Psoas muscle (tissue), 8 donors: ENCODE data around the gene FBXL5. TPM values are rescaled to one million over a fixed set of nuclear protein-coding genes. Genes with fewer than 3 reads are reported as not detected.

Experiments
- ATAC-seq, 4 donors: fragments of 200-7000 bp; cut with Tn5 transposase; one replicate each; pipeline ENCODE4 v1.9.1; 2020; ENCODE audit warnings: moderate library complexity in 3 of 4, mild to moderate bottlenecking in 2 of 4
- DNase-seq, 2 donors: peaks; one replicate each; pipeline ENCODE4 v3.0.0-alpha.2; 2020
- H3K27ac ChIP-seq: fragments of 200-600 bp; one replicate; pipeline ENCODE4 v1.8.0; 2022
- H3K27me3 ChIP-seq, 3 donors: fragments of 200-600 bp in 1 of 3; one replicate each; pipeline versions ENCODE4 v1.6.1 to v1.8.0; 2013 to 2022; ENCODE audit warnings: low read length in 2 of 3, mild to moderate bottlenecking in 2 of 3, moderate library complexity in 1 of 3; ENCODE audit not compliant: insufficient read depth in 3 of 3
- H3K36me3 ChIP-seq, 2 donors: fragments of 200-600 bp in 1 of 2; one replicate each; pipeline versions ENCODE4 v1.6.1 to v1.8.0; 2013 to 2022; ENCODE audit warnings: low read depth in 1 of 2, mild to moderate bottlenecking in 1 of 2, moderate library complexity in 1 of 2; ENCODE audit not compliant: insufficient read depth in 1 of 2
- H3K4me1 ChIP-seq: fragments of 200-600 bp; one replicate; pipeline ENCODE4 v1.8.0; 2022
- H3K4me3 ChIP-seq: fragments of 200-600 bp; one replicate; pipeline ENCODE4 v1.8.0; 2022; ENCODE audit warnings: mild to moderate bottlenecking
- H3K9me3 ChIP-seq: fragments of 200-600 bp; one replicate; pipeline ENCODE4 v1.8.0; 2022
- WGBS, 3 donors: extraction: QIAGEN DNeasy Blood & Tissue Kit; methylation state at CpG; one replicate each; pipeline versions ENCODE4 v1.1.6 to v1.1.7; 2013; 5-methylcytosine and 5-hydroxymethylcytosine counted together
- intact Hi-C, 2 donors: fragments of 100-400 bp; cut with DNase I; formaldehyde crosslinking; loops; one replicate each; pipeline versions ENCODE4 v1.11.0 to v1.14.2; 2022
- polyA plus RNA-seq, 3 donors: library from polyadenylated mRNA; stranded (reverse); fragments of 200-250 nt; gene quantifications; one replicate each; pipeline ENCODE4 v1.2.3, GENCODE V29; 2013
- total RNA-seq, 4 donors: library from RNA; stranded (reverse); fragmentation: NEBNext Ultra II Directional in 2 of 4; extraction: Animal tissue kit (Norgen Biotek cat#: 25700) in 2 of 4; gene quantifications; one replicate each; pipeline versions ENCODE4 v1.2.1 to v1.2.4, GENCODE V29; 2021 to 2023
- TF ChIP-seq, protein P1 (sequence below): fragments of 200-600 bp; IDR thresholded peaks from one replicate; pipeline ENCODE4 v1.8.0; 2022; ENCODE audit warnings: antibody characterized with exemption
- donor health status: healthy with polysubstance abuse.
- donor health status: DM: no; HTN: no; CAD: no; lungs with moderate emphysema.
- donor health status: Bipolar disorder and iron deficiency.
- donor health status: healthy.
- donor health status: DM: yes; HTN: yes; CAD: no.
- donor health status: DM: no; HTN: no; CAD: no.
- donor health status: DM: no; HTN: no; CAD: no.
- donor health status: DM: yes; HTN: yes; CAD: no.

Gene FBXL5
- total and polyA plus RNA-seq, 7 donors: 46.1 to 91.2 (median 56.8) TPM

GRCh38 chr4:15674926-15675325 lies 19.8 kb upstream of the FBXL5 start:
- H3K4me1 ChIP-seq: no peaks in the 10 kb centered on the region
- H3K27me3 ChIP-seq: no peaks in the 10 kb centered on the region
- no peak for DNase-seq
- TF ChIP-seq, protein P1, sequence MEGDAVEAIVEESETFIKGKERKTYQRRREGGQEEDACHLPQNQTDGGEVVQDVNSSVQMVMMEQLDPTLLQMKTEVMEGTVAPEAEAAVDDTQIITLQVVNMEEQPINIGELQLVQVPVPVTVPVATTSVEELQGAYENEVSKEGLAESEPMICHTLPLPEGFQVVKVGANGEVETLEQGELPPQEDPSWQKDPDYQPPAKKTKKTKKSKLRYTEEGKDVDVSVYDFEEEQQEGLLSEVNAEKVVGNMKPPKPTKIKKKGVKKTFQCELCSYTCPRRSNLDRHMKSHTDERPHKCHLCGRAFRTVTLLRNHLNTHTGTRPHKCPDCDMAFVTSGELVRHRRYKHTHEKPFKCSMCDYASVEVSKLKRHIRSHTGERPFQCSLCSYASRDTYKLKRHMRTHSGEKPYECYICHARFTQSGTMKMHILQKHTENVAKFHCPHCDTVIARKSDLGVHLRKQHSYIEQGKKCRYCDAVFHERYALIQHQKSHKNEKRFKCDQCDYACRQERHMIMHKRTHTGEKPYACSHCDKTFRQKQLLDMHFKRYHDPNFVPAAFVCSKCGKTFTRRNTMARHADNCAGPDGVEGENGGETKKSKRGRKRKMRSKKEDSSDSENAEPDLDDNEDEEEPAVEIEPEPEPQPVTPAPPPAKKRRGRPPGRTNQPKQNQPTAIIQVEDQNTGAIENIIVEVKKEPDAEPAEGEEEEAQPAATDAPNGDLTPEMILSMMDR: no peak
- WGBS, 3 donors: 94 to 96% (median 94%) methylated on average over 4 of the region's 4 CpGs
- ATAC-seq: no peak
- H3K36me3 ChIP-seq: no peaks in the 10 kb centered on the region
- intact Hi-C loops: no loop called here
- no peaks in the 10 kb centered on the region for H3K9me3 ChIP-seq
- H3K4me3 ChIP-seq: no peak overlapping the region
- no peak overlapping the region for H3K27ac ChIP-seq

DNA sequence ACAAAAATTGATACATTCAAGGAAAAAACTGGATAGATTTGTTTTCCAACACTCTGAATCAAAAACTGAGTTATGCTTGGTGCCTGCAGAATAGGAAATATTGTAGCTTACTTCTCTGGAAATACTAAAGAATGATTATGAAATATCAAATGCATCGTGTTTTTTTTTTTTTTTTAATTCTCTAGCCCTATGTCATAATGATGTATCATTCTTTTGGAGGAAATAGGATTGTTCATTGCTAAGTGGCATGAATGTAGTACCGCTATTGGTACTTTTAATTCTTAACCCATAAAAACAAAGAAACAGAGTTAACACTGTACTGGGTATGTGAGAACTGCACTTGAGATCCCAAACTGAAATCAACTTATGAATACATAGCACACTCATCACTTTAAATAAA lies 18.9 kb upstream of the FBXL5 start:
- Histone ChIP-seq H3K27me3 (no peaks in the 10 kb centered on the region), H3K27ac (no peak overlapping the region), H3K36me3 (no peaks in the 10 kb centered on the region), H3K9me3 (no peaks in the 10 kb centered on the region), H3K4me3 (no peak overlapping the region), H3K4me1 (no peaks in the 10 kb centered on the region)
- intact Hi-C loops: no loop called here
- WGBS, 3 donors: 92 to 98% (median 92%) methylated on average over 2 of the region's 2 CpGs
- TF ChIP-seq, protein P1: no peak
- no peak for DNase-seq
- ATAC-seq: no peak

DNA sequence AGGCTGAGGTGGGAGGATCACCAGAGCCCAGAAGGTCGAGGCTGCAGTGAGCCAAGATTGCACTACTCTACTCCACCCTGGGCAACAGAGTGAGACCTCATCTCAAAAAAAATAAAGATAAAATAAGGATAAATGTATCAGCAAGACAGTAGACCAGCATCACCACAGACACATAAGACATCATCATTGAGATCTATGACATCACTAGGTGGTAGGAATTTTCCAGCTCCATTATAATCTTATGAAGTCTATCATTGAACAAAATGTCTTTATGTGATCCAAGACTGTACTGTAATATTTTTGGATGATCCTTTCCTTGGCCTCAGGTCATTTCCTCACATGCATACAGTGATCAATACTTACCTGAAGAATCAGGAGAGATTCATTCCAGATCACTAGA lies 18.2 kb upstream of the FBXL5 start:
- H3K27me3 ChIP-seq: no peaks in the 10 kb centered on the region
- no peak overlapping the region for H3K4me3 ChIP-seq
- ATAC-seq (no peak), DNase-seq (no peak)
- WGBS, 3 donors: 96 to 100% (median 98%) methylated on average over 1 of the region's 1 CpG
- no peaks in the 10 kb centered on the region for H3K4me1 ChIP-seq
- TF ChIP-seq, protein P1: no peak
- H3K9me3 ChIP-seq: no peaks in the 10 kb centered on the region
- intact Hi-C loops: no loop called here
- no peaks in the 10 kb centered on the region for H3K36me3 ChIP-seq
- no peak overlapping the region for H3K27ac ChIP-seq

DNA sequence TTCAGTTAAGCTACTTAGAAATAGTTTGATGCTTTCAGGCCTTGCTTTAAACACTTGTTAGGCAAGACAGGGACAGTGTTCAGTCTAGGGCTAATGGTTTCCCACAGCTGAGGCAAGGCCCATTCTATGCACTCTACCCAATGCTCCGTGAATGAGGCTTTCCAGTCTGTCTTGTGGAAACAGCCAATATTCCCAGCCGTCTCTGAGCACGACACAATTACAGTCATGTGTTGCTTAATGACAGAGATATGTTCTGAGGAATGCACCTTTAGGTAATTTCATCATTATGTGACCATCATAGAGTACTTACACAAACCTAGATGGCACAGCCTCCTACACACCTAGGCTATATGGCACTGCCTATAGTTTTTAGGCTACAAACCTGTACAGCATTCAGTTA lies 16.9 kb upstream of the FBXL5 start:
- TF ChIP-seq, protein P1: no peak
- ATAC-seq: no peak
- Histone ChIP-seq H3K4me1 (no peaks in the 10 kb centered on the region), H3K36me3 (no peaks in the 10 kb centered on the region), H3K9me3 (no peaks in the 10 kb centered on the region), H3K27me3 (no peaks in the 10 kb centered on the region), H3K27ac (no peak overlapping the region), H3K4me3 (no peak overlapping the region)
- 93 to 100% (median 98%) methylated on average over 3 of the region's 3 CpGs for WGBS, 3 donors
- intact Hi-C loops: no loop called here
- no peak for DNase-seq

DNA sequence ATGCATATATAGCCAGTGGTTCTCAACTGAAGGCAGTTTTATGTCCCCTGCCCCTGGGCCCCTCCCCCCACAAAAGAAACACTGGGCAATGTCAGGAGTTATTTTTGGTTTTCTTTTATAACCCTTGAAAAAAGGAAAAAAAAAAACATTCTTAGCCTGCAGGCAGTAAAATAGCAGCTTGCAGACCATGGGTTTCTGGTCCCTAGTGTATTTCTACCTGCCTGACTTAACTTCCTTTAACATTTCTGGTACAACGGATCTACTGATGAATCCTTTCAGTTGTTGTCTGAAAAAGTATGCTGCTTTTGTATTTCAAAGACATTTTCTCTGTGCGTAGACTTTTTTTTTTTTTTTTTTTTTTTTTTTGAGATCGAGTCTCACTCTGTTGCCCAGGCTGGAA lies 15.4 kb upstream of the FBXL5 start:
- Histone ChIP-seq H3K9me3 (no peaks in the 10 kb centered on the region), H3K27ac (no peak overlapping the region), H3K36me3 (no peaks in the 10 kb centered on the region), H3K4me1 (no peaks in the 10 kb centered on the region), H3K27me3 (no peaks in the 10 kb centered on the region), H3K4me3 (no peak overlapping the region)
- DNase-seq: no peak
- ATAC-seq: no peak
- TF ChIP-seq, protein P1: no peak
- intact Hi-C loops: no loop called here
- 87 to 93% (median 92%) methylated on average over 2 to 3 of the region's 3 CpGs for WGBS, 3 donors
